ENCODE results near the gene RHBDF2. TPM values are rescaled to one million over a fixed set of nuclear protein-coding genes. Genes with fewer than 3 reads are reported as not detected.
"Not testable (repeated sequence)": the region's sequence is repeated elsewhere in the genome, so short reads cannot be mapped to it uniquely, and the experiment has no call there.

RHBDF2 gene
- polyA plus RNA-seq, 3 donors = 36.9 to 124 (median 68.6) TPM

DNA sequence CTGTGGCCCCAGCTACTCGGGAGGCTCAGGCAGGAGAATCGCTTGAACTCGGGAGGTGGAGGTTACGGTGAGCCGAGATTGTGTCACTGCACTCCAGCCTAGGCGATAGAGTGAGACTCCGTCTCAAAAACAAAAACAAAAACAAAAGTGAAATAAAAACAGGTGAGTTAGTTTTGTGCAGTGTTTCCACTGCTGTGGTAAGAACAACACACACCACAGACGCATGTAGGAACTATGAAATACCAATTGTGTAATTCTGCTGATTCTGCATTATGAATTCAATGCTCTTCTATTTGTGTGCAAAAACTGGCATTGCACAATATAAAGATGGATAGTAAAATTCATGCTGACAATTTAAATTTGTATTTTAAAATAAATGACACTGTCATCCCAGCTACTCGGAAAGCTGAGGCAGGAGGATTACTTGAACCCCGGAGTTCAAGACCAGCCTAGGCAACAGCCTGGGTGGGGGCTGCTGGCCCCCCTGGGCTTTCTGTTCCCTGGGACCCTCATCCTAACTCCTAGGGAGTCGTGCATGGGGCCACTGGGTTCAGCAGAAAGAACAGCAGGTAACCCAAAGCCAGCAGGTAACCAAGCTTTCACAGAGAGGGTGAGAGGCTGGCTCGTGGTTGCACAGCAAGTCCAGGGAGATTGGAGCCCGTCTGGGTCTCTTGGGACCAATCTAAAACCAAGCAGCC lies 10.6 kb upstream of the RHBDF2 start:
- Histone ChIP-seq H2AFZ (ENCODE audit: insufficient read depth, low read depth, low read length, poor library complexity, severe bottlenecking) (no peak overlapping the region), H3K79me2 (ENCODE audit: insufficient read depth, low read length) (no peaks in the 10 kb centered on the region), H3K27ac (ENCODE audit: low read depth in 1 of 2, low read length in 2 of 2) (peak overlapping the region; percentile 61 to 67), H3K9ac (ENCODE audit: insufficient read depth, low read length, poor library complexity, severe bottlenecking) (no peak overlapping the region), H3K27me3 (ENCODE audit: control insufficient read depth in 2 of 2, insufficient read depth in 2 of 2, low read length in 2 of 2) (no peaks in the 10 kb centered on the region), H3K4me3 (replicated peaks in 1 of 3; ENCODE audit: low read depth in 2 of 3, low read length in 3 of 3) (peak overlapping the region in 1 of 3 experiments; percentile 18), H4K20me1 (ENCODE audit: insufficient read depth, low read length) (no peaks in the 10 kb centered on the region), H3K36me3 (replicated peaks in 1 of 2; ENCODE audit: control insufficient read depth in 1 of 2, insufficient read depth in 2 of 2, low read length in 2 of 2) (no peaks in the 10 kb centered on the region), H3K4me2 (replicated peaks; ENCODE audit: extremely low read depth, low read length, poor library complexity, severe bottlenecking) (peak overlapping the region; percentile 14), H3K9me3 (replicated peaks in 1 of 2; ENCODE audit: control insufficient read depth in 1 of 2, insufficient read depth in 1 of 2, low read length in 2 of 2) (no peaks in the 10 kb centered on the region), H3K4me1 (ENCODE audit: control insufficient read depth in 1 of 2, insufficient read depth in 2 of 2, low read length in 2 of 2) (peaks cover 41 to 47% of the 10 kb centered on the region in 2 donors)
- Mint-ChIP-seq H3K4me3 (peak overlapping the region in 1 of 2 donors; percentile 70), H3K27me3 (ENCODE audit: low read depth in 3 of 3) (peaks cover 7 to 15% (median 11%) of the 10 kb centered on the region in 3 donors), H3K9me3 (peaks cover 0 to 8% (median 0%) of the 10 kb centered on the region in 7 donors), H3K4me1 (peaks cover 56% of the 10 kb centered on the region), H3K36me3 (peaks cover 0 to 1% of the 10 kb centered on the region in 2 donors), H3K27ac (peak overlapping the region; percentile 82 to 92 (median 88))
- 57% methylated on average over 4 of the region's 13 CpGs for WGBS (ENCODE audit: insufficient coverage)
- DNase-seq = peak; percentile 58 to 90 (median 77)
- intact Hi-C loops (cut with micrococcal nuclease) = no loop called here
- TF ChIP-seq, protein P1, sequence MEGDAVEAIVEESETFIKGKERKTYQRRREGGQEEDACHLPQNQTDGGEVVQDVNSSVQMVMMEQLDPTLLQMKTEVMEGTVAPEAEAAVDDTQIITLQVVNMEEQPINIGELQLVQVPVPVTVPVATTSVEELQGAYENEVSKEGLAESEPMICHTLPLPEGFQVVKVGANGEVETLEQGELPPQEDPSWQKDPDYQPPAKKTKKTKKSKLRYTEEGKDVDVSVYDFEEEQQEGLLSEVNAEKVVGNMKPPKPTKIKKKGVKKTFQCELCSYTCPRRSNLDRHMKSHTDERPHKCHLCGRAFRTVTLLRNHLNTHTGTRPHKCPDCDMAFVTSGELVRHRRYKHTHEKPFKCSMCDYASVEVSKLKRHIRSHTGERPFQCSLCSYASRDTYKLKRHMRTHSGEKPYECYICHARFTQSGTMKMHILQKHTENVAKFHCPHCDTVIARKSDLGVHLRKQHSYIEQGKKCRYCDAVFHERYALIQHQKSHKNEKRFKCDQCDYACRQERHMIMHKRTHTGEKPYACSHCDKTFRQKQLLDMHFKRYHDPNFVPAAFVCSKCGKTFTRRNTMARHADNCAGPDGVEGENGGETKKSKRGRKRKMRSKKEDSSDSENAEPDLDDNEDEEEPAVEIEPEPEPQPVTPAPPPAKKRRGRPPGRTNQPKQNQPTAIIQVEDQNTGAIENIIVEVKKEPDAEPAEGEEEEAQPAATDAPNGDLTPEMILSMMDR (IDR thresholded peaks at IDR 0.05) = no peak

DNA sequence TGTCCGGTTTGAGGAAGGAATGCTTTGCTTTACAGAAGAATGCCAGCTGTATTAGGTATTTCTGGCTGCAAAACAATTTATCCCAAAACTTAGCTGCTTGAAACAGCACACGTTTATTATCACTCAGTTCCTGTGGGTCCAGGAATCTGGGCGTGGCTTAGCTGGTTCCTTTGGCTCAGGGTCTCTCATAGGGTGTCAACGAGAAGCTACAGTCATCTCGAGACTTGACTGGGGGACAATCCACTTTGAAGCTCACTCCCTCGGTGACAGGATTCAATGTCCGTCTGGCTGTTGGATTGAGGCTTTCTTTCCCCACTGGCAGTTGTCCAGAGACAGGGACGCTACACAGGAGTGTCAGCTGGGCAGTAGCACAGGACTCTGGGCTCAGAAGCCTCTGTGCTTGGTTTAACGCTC lies 9.6 kb upstream of the RHBDF2 start:
- DNase-seq = no peak
- TF ChIP-seq, protein P1 (IDR thresholded peaks at IDR 0.05) = no peak
- peak overlapping the region in 1 of 2 donors; percentile 70 for H3K4me3 Mint-ChIP-seq
- peaks cover 9 to 12% (median 11%) of the 10 kb centered on the region in 3 donors for H3K27me3 Mint-ChIP-seq (ENCODE audit: low read depth in 3 of 3)
- H3K36me3 ChIP-seq (replicated peaks in 1 of 2; ENCODE audit: control insufficient read depth in 1 of 2, insufficient read depth in 2 of 2, low read length in 2 of 2) = no peaks in the 10 kb centered on the region
- H4K20me1 ChIP-seq (ENCODE audit: insufficient read depth, low read length) = no peaks in the 10 kb centered on the region
- H3K9ac ChIP-seq (ENCODE audit: insufficient read depth, low read length, poor library complexity, severe bottlenecking) = no peak overlapping the region
- H3K79me2 ChIP-seq (ENCODE audit: insufficient read depth, low read length) = no peaks in the 10 kb centered on the region
- H3K27me3 ChIP-seq (ENCODE audit: control insufficient read depth in 2 of 2, insufficient read depth in 2 of 2, low read length in 2 of 2) = no peaks in the 10 kb centered on the region
- peak overlapping the region in 1 of 3 experiments; percentile 18 for H3K4me3 ChIP-seq (replicated peaks in 1 of 3; ENCODE audit: low read depth in 2 of 3, low read length in 3 of 3)
- H3K9me3 Mint-ChIP-seq = peaks cover 0 to 8% (median 0%) of the 10 kb centered on the region in 7 donors
- no peak overlapping the region for H3K4me2 ChIP-seq (replicated peaks; ENCODE audit: extremely low read depth, low read length, poor library complexity, severe bottlenecking)
- H2AFZ ChIP-seq (ENCODE audit: insufficient read depth, low read depth, low read length, poor library complexity, severe bottlenecking) = no peak overlapping the region
- peaks cover 0 to 1% of the 10 kb centered on the region in 2 donors for H3K36me3 Mint-ChIP-seq
- 73% methylated on average over 7 of the region's 9 CpGs for WGBS (ENCODE audit: insufficient coverage)
- peak overlapping the region; percentile 82 to 92 (median 88) for H3K27ac Mint-ChIP-seq
- intact Hi-C loops (cut with micrococcal nuclease) = no loop called here
- peaks cover 42 to 50% of the 10 kb centered on the region in 2 donors for H3K4me1 ChIP-seq (ENCODE audit: control insufficient read depth in 1 of 2, insufficient read depth in 2 of 2, low read length in 2 of 2)
- peak overlapping the region; percentile 51 to 61 for H3K27ac ChIP-seq (ENCODE audit: low read depth in 1 of 2, low read length in 2 of 2)
- no peaks in the 10 kb centered on the region for H3K9me3 ChIP-seq (replicated peaks in 1 of 2; ENCODE audit: control insufficient read depth in 1 of 2, insufficient read depth in 1 of 2, low read length in 2 of 2)
- peaks cover 59% of the 10 kb centered on the region for H3K4me1 Mint-ChIP-seq

DNA sequence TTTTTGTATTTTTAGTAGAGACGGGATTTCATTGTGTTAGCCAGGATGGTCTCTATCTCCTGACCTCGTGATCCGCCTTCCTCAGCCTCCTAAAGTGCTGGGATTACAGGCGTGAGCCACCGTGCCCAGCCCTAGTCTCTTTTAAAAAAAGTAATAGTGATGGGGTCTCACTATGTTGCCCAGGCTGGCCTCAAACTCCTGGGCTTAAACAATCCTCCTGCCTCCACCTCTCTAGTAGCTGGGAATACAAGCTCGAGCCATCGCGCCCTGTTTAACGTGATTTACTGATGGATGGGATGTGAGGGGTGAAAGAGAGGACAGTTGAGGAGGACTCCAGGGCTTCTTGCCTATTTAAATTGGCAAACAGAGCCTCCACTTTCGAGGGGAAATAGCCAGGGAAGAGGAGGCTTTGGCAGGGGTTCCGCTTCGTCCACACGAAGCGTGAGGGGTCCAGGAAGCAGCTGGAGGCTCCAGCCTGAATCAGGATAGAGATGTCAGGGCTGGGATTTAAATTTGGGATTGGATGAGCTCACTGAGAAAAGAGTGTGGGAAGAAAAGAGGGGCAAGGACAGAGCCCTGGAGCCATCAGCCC lies 7.3 kb upstream of the RHBDF2 start:
- not testable (repeated sequence) for DNase-seq; H3K9me3 Mint-ChIP-seq; H3K4me3 ChIP-seq (replicated peaks in 1 of 3; ENCODE audit: low read depth in 2 of 3, low read length in 3 of 3); H3K27me3 ChIP-seq (ENCODE audit: control insufficient read depth in 2 of 2, insufficient read depth in 2 of 2, low read length in 2 of 2); H3K9ac ChIP-seq (ENCODE audit: insufficient read depth, low read length, poor library complexity, severe bottlenecking); H3K79me2 ChIP-seq (ENCODE audit: insufficient read depth, low read length); H3K36me3 ChIP-seq (replicated peaks in 1 of 2; ENCODE audit: control insufficient read depth in 1 of 2, insufficient read depth in 2 of 2, low read length in 2 of 2); H3K27ac ChIP-seq (ENCODE audit: low read depth in 1 of 2, low read length in 2 of 2); H3K36me3 Mint-ChIP-seq; H2AFZ ChIP-seq (ENCODE audit: insufficient read depth, low read depth, low read length, poor library complexity, severe bottlenecking); H4K20me1 ChIP-seq (ENCODE audit: insufficient read depth, low read length); H3K9me3 ChIP-seq (replicated peaks in 1 of 2; ENCODE audit: control insufficient read depth in 1 of 2, insufficient read depth in 1 of 2, low read length in 2 of 2); H3K4me2 ChIP-seq (replicated peaks; ENCODE audit: extremely low read depth, low read length, poor library complexity, severe bottlenecking)
- H3K4me3 Mint-ChIP-seq = peak overlapping the region in 1 of 2 donors; percentile 51
- H3K27me3 Mint-ChIP-seq (ENCODE audit: low read depth in 3 of 3) = peaks cover 8 to 12% (median 9%) of the 10 kb centered on the region in 3 donors
- peak overlapping the region in 2 of 7 donors; percentile 63 to 68 for H3K27ac Mint-ChIP-seq
- 78% methylated on average over 12 of the region's 14 CpGs for WGBS (ENCODE audit: insufficient coverage)
- peaks cover 57% of the 10 kb centered on the region for H3K4me1 Mint-ChIP-seq
- H3K4me1 ChIP-seq (ENCODE audit: control insufficient read depth in 1 of 2, insufficient read depth in 2 of 2, low read length in 2 of 2) = peaks cover 43 to 51% of the 10 kb centered on the region in 2 donors
- intact Hi-C loops (cut with micrococcal nuclease) = loop anchor here in 1 of 2 donors (10.0 kb wide), 2 partner anchors 124 to 206 kb away; partner anchors contain the start of genes MXRA7 and SPHK1
